NOMO-1 treated with DMSO at 0.1 percent for 48 hours (cell line): ENCODE data around the gene CFD.

Source experiments
- DNase-seq: peaks from one replicate; lab custom pipeline; 2025; ENCODE audit not compliant: unreplicated experiment; lab: John Stamatoyannopoulos, UW

The CFD gene

DNA sequence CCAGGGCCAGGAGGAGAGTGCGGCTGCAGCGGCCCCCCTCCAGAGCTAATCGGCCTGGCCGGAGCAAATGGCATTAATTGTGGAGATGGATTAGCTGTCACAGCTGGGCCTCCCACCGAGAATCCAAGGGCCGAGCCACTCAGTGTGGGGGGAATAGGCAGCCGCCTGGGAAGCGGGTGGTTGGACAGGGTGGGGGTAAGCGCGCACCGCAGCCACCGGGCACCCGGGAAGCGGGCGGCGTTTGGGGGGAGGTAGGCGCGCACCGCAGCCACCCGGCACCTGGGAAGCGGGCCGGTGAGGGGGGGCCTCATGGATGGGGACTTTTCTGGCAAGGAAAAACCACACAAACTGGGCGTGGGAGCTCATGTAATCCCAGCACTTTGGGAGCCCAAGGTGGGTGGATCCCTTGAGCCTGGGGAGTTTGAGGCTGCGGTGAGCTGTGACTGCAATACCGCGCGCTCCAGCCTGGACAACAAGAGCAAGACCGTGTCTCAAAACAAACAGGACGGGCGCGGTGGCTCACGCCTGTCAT is 43.9 kb downstream of the CFD start:
- no peak for DNase-seq

DNA sequence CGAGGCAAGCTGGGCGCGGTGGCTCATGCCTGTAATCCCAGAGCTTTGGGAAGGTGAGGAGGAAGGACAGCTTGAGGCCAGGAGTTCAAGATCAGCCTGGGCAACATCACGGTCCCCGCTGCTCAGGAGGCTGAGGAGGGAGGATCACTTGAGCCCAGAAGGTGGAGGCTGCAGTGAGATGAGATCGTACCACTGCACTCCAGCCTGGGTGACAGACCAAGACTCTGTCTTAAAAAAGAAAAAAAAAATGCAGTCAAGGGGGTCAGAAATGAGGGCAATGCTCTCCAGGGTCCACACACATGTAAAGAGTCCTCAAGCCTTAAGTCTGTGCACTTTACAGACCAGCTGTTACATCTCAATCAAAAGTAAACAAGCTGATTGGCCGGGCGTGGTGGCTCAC is 45.1 kb downstream of the CFD start:
- DNase-seq = no peak

DNA sequence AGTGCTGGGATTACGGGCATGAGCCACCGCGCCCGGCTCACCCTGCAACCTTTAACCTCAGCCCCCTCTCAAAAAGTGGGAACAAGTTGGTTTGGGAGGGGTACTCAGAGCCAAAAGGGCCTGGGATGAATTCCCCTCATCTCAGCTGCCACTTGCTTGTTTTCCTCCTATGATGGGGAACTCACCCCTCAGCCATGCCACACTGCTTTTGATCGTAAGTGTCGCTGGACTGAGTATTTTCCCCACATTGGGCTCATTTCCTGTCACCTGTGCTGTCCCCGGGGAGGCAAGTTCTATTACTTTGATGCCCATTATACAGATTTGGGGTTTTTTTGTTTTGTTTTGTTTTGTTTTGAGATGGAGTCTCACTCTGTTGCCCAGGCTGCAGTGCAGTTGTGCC is 47.0 kb downstream of the CFD start:
- no peak for DNase-seq

GRCh38 chr19:907183-907853 is 47.9 kb downstream of the CFD start:
- no peak for DNase-seq

DNA sequence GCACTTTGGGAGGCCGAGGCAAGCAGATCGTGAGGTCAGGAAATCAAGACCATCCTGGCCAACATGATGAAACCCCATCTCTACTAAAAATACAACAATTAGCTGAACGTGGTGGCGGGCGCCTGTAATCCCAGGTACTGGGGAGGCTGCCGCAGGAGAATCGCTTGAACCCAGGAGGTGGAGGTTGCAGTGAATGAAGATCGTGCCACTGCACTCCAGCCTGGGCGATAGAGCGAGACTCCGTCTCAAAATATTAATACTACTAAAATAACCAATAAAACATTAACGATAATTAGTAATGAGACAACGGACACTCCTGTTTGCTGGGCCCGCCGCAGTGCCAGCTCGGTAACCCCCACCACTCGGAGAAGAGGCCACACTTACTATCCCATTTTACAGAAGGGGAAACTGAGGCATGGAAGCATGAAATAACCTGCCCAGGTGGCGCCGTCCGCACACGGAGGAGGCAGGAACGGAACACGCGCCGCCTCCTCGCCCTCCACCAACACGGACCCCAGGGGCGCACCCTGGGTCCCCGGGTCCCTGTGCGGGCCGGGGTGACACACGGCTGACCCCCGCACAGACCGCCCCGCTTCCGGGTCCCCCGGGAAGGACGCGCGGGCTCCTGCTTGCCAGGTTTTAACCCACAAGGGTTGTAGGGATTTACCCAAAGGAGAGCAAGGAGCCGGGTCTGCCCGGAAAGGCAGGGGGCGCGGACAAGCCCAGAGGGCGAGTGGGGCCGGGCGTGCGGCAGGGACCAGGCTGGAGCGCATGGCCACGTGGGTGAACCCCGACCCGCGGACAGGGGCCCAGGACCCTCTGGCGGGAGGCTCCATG is 52.0 kb downstream of the CFD start:
- DNase-seq = no peak

- no peak for DNase-seq
Observed at GRCh38 chr19:912181-913079, 53.0 kb downstream of the CFD start.
